HG03575 (cell line): ENCODE results near the gene SPPL2B.
"Not testable (repeated sequence)": the region's sequence is repeated elsewhere in the genome, so short reads cannot be mapped to it uniquely, and the experiment has no call there.

Experiments
- ATAC-seq: cut with Tn5 transposase; IDR thresholded peaks from one replicate; pipeline ENCODE4 v1.9.1; 2021; ENCODE audit not compliant: unreplicated experiment, insufficient number of reproducible peaks, low FRiP score; ENCODE audit errors: extremely low read depth

The SPPL2B gene, protein sequence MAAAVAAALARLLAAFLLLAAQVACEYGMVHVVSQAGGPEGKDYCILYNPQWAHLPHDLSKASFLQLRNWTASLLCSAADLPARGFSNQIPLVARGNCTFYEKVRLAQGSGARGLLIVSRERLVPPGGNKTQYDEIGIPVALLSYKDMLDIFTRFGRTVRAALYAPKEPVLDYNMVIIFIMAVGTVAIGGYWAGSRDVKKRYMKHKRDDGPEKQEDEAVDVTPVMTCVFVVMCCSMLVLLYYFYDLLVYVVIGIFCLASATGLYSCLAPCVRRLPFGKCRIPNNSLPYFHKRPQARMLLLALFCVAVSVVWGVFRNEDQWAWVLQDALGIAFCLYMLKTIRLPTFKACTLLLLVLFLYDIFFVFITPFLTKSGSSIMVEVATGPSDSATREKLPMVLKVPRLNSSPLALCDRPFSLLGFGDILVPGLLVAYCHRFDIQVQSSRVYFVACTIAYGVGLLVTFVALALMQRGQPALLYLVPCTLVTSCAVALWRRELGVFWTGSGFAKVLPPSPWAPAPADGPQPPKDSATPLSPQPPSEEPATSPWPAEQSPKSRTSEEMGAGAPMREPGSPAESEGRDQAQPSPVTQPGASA

GRCh38 chr19:2328401-2329148 lies at the start of gene SPPL2B, which contains the start of gene LSM7:
TSS of gene SPPL2B (plus strand) at chr19:2328684. CDS start at chr19:2328710, 26 bp downstream.
TSS of gene LSM7 (minus strand) at chr19:2328586. CDS start at chr19:2328566, 20 bp downstream.
- ATAC-seq = no peak

DNA sequence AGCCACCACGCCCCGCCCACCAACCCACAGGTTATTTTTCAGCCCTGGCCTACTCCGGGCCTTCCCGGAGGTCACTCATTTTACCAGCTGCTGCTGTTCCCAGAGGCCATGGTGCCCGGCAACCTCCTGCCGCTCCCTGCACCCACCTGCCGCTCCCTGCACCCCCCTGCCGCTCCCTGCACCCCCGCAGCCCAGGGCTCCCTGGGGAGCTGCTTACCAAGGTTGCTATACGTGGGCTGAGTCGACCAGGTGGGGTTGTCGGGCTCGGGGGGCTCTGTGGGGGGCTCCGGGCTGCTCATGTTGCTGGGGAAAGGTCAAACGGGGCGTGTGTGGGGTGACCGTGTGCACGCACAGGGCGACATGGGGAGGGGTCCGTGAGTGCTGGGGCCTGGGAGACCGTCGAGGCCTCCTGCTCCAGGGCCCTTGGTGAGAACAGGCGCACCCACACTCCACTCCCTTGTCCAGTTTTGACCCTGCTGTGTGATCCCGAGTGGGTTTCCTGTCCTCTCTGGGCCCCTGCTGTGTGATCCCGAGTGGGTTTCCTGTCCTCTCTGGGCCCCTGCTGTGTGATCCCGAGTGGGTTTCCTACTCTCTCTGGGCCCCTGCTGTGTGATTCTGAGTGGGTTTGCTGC lies 47.7 kb upstream of the SPPL2B start:
- no peak for ATAC-seq

DNA sequence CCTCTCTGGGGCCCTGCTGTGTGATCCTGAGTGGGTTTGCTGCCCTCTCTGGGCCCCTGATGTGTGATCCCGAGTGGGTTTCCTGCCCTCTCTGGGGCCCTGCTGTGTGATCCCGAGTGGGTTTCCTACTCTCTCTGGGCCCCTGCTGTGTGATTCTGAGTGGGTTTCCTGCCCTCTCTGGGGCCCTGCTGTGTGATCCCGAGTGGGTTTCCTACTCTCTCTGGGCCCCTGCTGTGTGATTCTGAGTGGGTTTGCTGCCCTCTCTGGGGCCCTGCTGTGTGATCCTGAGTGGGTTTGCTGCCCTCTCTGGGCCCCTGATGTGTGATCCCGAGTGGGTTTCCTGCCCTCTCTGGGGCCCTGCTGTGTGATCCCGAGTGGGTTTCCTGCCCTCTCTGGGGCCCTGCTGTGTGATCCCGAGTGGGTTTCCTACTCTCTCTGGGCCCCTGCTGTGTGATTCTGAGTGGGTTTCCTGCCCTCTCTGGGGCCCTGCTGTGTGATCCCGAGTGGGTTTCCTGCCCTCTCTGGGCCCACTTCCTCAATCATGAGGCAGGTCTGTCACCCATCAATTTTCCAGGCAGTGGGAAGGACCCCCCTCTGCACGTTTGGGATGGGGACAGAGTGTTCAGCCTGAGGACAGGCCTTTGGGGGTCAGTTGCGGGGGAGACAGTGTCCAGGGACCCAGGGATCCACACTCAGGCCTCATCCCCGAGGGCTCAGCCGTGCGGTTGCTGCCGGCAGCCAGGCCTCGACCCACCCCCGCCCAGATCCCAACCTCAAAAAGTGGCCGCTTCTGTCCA lies 47.0 kb upstream of the SPPL2B start:
- ATAC-seq = not testable (repeated sequence)

GRCh38 chr19:2282062-2282861 lies 46.2 kb upstream of the SPPL2B start, which contains the start of gene PEAK3:
TSS of gene PEAK3 (minus strand) at chr19:2282175. CDS start at chr19:2280931, 1,244 bp downstream.
- ATAC-seq = no peak

- ATAC-seq = no peak
These were observed 45.6 kb upstream of the SPPL2B start for GRCh38 chr19:2282862-2283237.

DNA sequence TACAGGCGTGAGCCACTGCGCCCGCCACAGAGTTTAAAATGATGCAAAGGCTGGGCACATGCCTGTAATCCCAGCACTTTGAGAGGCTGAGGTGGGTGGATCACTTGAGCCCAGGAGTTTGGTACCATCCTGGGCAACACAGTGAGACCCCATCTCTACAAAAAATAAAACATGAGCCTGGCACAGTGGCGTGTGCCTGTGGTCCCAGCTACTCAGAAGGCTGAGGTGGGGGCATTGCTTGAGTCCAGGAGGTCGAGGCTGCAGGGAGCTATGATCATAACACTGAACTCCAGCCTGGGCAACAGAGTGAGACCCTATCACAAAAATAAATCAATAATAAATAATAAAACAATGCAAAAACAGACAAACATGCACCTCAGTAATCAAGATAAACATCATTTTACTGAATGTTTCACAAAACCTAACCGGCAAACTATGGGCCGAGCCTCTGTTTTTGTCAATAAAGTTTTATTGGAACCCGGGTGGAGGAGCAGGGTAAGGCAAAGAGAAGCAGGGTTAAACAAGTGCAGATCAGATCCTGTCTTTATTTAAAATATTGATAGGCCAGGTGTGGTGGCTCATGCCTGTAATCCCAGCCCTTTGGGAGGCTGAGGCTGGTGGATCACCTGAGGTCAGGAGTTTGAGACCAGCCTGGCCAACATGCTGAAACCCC lies 44.5 kb upstream of the SPPL2B start:
- no peak for ATAC-seq

GRCh38 chr19:2286402-2287140 lies 41.9 kb upstream of the SPPL2B start:
- ATAC-seq = no peak

GRCh38 chr19:2287585-2288337 lies 40.7 kb upstream of the SPPL2B start:
- ATAC-seq = no peak

GRCh38 chr19:2288338-2288817 lies 40.1 kb upstream of the SPPL2B start:
- ATAC-seq = no peak

GRCh38 chr19:2288818-2289713 lies 39.4 kb upstream of the SPPL2B start:
- ATAC-seq = no peak

DNA sequence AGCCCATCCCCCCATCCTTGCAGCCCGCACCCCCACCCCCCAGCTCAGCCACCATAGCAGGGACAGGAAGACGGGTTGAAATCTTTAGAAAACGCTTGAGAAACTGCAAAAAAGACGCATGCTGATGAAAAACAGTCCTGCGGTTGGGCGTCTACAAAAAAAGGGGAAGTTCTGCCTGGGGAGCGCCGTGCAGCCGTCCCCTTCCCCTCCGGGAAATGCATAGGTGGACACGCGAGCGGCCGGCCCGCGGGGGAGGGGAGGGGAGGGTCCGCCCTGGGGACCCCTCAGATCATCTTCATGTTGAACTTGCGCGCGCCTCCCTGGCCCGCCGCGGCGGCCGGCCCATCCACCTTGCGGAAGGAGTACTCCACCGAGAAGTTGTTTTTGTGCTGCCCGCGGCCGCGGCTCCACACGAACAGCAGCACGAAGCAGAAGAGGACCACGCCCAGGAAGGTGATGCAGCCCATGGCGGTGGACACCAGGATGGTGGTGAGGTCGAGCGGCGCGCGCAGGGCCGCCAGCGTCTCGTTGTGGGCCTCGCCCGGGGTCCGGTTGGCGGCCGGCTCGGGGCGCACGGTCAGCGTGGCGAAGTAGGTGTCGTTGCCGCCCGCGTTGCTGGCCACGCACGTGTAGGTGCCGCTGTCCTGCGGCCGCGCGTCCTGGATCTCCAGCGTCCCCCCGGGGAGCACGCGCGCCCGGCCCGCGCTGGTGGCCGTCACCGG lies 38.6 kb upstream of the SPPL2B start:
- no peak for ATAC-seq

- ATAC-seq = no peak
These were observed 37.9 kb upstream of the SPPL2B start for GRCh38 chr19:2290441-2291184.

DNA sequence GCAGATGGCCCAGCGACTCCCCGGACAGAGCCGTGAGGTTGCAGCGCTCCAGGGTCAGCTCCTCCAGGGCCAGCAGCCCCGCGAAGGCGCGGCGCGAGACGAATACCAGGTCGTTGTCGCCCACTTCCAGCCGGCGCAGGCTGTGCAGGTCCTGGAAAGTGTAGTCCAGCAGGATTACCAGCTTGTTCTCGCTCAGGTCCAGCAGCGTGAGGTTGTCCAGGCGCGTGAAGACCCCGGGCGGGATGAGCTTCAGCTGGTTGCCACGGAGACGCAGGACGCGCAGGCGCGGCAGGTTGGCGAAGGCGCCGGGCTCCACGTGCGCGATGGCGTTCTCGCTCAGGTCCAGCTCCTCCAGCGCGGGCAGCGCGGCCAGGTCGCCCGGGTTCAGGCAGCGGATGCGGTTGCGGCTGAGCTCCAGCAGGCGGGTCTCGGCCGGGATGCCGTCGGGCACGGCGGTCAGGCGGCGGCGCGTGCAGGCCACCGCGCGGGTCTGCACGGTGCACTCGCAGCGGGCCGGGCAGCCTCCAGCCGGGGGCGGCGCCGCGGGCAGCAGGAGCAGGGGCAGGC lies 37.2 kb upstream of the SPPL2B start:
- ATAC-seq = no peak
